Left renal cortex interstitium (tissue), 4 donors: ENCODE measurements around the gene SLC18A3. TPM values are rescaled to one million over a fixed set of nuclear protein-coding genes. Genes with fewer than 3 reads are reported as not detected.

Experiments used
- DNase-seq, 4 donors: peaks; one replicate each; pipeline ENCODE4 v3.0.0-alpha.2; 2013; ENCODE audit warnings: low read depth in 4 of 4, low spot score in 2 of 4, missing footprints in 1 of 4
- polyA plus RNA-seq, 4 donors: library from polyadenylated mRNA; unstranded; fragments of 120-200 nt; gene quantifications; one replicate each; pipeline ENCODE4 v1.2.1, GENCODE V29; 2013; ENCODE audit not compliant: insufficient read length in 4 of 4

Gene SLC18A3
- polyA plus RNA-seq, 4 donors, result 0.06 TPM; not detected in 3

GRCh38 chr10:49622426-49623425, 12.6 kb downstream of the SLC18A3 start:
- no peak for DNase-seq

- no peak for DNase-seq
These were observed 14.5 kb downstream of the SLC18A3 start for GRCh38 chr10:49624629-49625028.

GRCh38 chr10:49625411-49625810, 15.3 kb downstream of the SLC18A3 start:
- DNase-seq, result no peak

DNA sequence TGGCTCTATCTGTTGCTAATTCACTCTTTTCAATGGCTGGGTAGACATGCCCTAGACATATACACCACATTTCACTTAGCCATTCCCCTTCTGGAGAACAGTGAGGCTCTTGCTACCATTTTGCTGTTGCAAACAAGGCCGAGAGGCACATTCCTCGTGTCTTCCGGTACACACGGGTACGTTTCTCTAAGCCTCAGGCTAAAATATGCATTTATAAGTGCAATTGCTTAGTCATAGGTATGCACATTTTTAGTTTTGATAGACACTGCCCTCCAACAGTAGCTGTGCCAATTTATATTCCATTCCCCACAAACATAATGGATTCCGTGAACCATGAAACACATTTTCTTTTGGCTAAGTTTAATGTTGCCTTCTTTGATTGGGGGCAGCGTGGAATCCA, 16.9 kb downstream of the SLC18A3 start:
- DNase-seq, result no peak

- no peak for DNase-seq
These were observed 17.6 kb downstream of the SLC18A3 start for GRCh38 chr10:49627644-49628247.

- DNase-seq, result no peak
These were observed 18.5 kb downstream of the SLC18A3 start for GRCh38 chr10:49628599-49628998.

DNA sequence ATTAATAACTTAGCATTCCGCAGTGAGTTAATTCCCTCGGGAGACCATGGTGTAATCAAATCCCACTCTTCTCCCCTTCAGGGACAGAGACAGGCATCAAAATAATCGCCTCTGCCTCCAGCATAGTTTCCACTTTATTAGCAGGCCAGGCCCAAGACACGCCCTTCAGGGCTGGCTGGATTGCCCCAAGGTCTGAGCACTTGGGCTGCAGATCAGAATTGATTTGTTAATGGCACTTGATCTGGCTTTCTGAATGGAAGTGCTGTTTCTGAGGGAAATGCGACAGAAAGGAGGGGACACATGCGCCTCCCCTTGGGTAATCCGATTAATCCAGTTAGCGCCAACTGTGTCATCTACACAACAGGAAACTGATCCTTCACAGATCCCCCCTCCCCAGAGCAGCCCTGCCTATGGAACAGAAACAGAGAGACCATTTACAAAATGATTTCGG, 19.3 kb downstream of the SLC18A3 start:
- no peak for DNase-seq

DNA sequence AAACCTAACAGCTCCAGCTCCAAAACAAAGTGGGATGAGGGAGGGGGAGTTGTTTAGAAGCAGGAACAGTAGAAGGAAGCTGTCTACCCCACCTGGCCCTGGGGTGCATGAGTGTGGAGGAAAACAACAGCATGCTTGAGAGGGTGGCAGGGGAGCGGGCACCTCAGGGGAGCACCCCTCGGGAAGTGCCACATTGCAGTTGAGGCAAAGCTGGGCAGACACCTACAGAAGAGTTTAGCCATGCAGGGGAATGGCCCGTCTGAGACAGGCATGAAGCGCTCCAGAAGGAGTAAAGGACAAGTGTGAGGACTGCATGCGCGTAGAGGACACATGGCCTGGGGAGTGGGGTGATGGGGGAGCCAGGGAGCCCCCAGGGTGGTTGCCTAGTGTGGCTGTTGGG, 21.9 kb downstream of the SLC18A3 start:
- DNase-seq, result no peak

DNA sequence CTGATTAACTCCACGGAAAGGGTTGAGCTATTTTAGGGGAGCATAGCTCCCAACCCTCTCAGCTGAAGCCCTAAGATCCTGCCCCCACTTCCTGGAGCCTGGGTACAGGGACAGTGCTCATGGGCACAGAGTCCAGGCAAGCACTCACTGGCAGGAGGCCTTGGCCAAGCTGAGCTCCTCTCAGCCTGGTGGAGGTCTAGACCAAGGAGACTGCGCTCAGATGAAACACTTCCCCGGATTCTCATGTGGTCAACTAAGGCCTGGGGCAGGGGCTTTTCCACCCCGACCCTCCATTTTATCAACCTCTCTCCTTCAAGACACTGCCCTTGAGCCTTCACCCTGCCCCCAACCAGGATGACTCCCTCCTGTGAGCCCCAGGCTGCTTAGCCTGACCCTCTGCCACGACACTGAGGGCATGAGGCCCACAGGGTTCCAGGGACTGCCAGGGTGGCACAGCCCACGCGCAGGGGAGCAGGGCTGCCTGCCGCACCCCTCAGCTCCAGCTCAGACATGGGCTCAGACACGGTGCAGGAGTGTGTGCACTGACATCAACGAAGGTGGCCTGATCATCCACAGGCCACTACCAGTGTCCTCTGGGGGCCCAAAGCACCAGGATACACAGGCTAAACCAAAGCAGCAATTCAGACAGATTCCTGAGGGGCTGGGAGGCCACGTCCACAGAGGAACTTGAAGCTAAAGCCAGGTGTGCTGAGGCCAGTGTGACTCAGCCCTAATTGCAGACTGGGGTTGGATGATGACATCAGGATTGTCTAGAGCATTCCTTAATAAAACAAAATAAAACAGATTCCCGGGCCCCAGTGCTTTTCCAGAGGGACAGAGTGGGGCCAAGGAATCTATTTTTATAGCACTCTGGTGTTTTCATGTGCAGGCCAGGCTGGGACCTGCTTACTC, 22.6 kb downstream of the SLC18A3 start:
- DNase-seq, result no peak

GRCh38 chr10:49633327-49634068, 23.4 kb downstream of the SLC18A3 start:
- no peak for DNase-seq

- DNase-seq, result no peak
These were observed 24.1 kb downstream of the SLC18A3 start for GRCh38 chr10:49634069-49634660.

GRCh38 chr10:49642311-49642710, 32.2 kb downstream of the SLC18A3 start:
- DNase-seq, result no peak

GRCh38 chr10:49643241-49644034, 33.3 kb downstream of the SLC18A3 start:
- no peak for DNase-seq

DNA sequence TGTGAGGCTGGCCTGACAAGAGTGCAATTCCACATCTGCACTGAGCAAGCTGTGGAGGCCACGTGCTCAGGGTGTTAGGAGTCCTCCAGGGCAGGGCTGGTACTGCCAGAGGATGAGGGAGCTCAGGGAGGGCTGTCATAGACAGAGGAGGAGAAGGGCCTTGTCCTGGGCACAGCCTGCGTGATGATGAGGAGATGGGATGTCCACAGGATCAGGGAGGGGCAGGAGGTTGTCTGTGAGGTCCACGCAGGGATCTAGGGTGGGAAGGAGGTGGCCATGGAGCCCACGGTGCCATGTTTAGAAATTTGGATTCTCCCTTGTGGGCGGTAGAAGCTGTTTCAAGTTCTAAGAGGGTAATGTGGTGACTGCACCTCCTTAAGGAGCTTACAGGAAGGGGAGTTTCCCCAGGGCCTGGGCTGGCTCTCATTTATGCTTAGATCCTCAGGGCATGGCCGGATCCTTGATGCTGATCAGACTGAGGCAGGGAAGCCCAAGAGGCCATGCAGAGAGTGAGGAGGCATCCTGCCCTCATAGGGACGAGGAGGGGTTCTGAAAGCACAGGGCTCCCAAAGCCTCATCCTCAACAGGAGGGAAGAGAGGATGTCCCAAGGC, 34.0 kb downstream of the SLC18A3 start:
- no peak for DNase-seq

DNA sequence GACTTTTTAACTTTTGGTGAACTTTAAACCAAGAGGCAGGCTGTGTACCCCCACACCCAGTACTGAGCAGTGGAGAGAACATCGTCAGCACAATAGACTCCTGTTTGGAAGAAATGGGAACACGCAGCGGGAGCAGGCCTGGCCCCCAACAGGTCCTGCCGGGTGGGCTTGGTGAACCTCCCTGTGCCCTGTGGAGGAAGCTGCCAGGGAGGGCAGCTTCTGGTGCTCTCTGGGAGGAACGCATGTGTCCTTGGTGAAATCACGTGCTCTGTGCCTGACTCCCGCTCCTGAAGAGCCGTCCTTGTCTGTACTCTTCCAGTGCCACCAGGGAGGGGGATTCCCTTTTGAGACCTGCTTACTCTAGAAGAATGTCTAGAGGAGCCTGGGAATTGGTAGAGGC, 35.3 kb downstream of the SLC18A3 start:
- DNase-seq, result no peak

- DNase-seq, result no peak
These were observed 36.1 kb downstream of the SLC18A3 start for GRCh38 chr10:49645871-49646870.

- no peak for DNase-seq
These were observed 37.4 kb downstream of the SLC18A3 start for GRCh38 chr10:49647554-49647953.
